Limb (tissue), 2 donors: ENCODE results near the gene RHOH.
"Not testable (repeated sequence)": the region's sequence is repeated elsewhere in the genome, so short reads cannot be mapped to it uniquely, and the experiment has no call there.

Experiments used
- DNase-seq, 2 donors: peaks; one replicate each; pipeline ENCODE4 v3.0.0-alpha.2; 2016; ENCODE audit errors: extremely low spot score in 2 of 2

The RHOH gene, protein sequence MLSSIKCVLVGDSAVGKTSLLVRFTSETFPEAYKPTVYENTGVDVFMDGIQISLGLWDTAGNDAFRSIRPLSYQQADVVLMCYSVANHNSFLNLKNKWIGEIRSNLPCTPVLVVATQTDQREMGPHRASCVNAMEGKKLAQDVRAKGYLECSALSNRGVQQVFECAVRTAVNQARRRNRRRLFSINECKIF

GRCh38 chr4:40196724-40197281 is at the start of gene RHOH:
Gene RHOH, plus strand, starts transcription at chr4:40197031. Its CDS starts 46,356 bp downstream, at chr4:40243387.
- no peak for DNase-seq

DNA sequence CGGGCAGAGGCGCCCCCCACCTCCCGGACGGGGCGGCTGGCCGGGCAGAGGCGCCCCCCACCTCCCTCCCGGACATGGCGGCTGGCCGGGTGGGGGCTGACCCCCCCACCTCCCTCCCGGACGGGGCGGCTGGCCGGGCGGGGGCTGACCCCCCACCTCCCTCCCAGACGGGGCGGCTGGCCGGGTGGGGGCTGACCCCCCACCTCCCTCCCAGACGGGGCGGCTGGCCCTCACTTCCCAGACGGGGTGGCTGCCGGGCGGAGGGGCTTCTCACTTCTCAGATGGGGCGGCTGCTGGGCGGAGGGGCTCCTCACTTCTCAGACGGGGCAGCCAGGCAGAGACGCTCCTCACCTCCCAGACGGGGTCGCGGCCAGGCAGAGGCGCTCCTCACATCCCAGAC is 49.3 kb upstream of the RHOH start:
- DNase-seq, result not testable (repeated sequence)

- peak; percentile 38 to 47 for DNase-seq
Observed at GRCh38 chr4:40149960-40150385, 46.9 kb upstream of the RHOH start.

- DNase-seq, result no peak
Observed at GRCh38 chr4:40150932-40151331, 45.9 kb upstream of the RHOH start.

DNA sequence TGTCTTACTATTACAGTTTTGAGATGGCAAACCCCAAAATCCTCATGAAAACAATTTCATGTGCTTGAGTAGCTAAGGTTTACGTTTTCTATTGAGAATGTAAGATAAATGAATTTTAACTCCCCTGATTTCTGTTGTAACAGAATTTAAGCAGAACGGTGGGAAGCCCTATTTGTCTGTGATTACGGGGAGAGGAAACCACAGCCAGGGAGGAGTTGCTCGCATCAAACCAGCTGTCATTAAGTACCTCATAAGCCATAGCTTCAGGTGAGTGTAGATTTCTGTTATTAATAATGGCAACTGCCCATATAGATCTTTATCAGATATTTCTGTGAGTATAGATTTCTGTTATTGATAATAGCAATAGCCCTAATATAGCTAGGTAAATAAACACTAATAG is 44.2 kb upstream of the RHOH start:
- no peak for DNase-seq

DNA sequence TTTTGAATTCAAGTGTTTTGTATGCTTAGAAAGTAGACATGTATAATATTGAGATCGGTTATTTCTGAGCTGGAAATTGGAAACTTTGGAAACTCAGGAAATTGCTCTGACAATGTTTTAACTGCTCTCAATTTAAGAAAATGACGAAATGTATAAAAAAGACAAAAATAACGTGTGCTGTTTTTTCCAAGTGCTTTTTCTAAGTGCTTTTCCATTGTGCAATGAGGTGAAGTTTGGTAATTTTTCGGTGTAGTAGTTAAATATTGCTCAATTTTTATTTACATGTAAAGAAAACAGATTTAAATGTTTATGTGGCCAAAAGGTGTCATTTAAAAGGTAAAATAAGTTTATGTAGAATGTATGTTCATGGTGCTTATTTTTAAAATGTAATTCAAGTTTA is 39.4 kb upstream of the RHOH start:
- no peak for DNase-seq

GRCh38 chr4:40160258-40160657 is 36.6 kb upstream of the RHOH start:
- no peak for DNase-seq

GRCh38 chr4:40164459-40164858 is 32.4 kb upstream of the RHOH start:
- no peak for DNase-seq

DNA sequence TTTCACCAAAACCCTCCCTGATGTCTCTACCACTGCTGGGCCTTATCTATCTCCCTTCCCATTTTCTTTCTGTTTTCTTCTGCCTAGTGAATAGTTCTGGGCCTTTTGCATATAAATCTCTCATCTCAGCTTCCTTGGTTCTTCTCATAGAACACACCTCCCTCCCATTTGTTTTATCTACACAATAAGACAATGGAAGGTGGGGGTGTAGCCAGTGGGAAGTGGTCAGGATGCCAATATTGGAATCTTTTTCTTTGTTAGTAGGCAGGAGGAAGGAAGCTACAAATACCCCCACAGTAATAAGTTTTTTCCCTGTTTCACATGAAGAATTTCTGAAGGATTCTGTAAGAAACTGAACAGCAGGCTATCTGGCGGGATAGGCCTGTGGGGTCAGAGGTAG is 30.9 kb upstream of the RHOH start:
- DNase-seq, result no peak

DNA sequence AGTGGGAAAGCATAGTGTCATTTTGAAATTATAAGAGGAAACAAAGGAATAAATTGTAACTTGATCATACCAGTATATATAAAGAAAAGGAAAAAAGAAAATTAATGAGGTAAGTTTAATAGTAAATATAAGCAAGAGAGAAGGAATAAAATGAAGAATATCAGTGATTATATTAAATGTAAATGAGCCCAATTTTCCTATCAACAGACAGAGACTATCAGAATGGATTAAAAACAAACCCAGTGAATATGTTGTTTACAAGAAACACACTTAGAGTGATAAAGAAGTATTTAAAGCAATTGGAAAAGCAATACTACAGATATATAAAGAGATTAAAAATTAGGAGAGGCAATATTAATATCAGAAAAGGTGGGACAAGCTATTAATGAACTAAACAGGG is 28.8 kb upstream of the RHOH start:
- no peak for DNase-seq

DNA sequence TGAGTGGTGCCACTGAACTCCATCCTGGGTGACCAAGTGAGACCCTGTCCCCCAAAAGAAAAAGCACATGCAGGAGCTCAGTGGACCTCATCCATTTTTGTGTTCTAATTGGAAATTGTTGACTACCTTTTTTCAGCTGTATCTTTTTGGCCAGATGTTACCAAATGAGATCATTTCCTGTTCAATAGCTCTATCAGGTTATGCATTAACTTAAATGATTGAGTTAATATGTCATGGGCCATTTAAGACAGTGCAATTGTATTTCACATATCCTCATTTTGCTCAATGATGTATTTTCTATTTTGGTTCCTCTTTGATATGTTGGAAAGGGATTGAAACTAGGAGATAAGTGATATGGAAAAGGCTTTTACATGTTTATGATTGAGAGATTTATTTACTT is 26.2 kb upstream of the RHOH start:
- no peak for DNase-seq

DNA sequence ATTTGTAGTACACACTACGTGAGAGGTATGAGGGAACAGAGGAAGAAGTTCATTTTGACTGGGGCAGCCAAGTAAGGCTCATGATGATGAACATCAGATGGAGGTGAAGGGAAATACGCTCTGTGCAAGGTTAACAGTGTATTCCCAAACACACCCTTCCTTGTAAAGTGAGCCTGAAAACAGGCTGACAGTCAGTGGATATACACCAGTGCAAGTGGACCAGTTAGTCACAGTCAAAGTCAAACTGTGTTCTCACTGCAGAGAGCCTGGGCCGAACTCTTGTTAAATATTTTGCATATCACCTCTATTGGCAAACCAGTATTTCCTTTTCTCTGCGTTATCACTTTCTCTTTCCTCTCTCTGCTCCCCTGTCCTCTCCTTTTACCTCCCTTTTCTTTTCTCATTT is 23.4 kb upstream of the RHOH start:
- DNase-seq, result no peak

- DNase-seq, result no peak
Observed at GRCh38 chr4:40176602-40177001, 20.2 kb upstream of the RHOH start.

DNA sequence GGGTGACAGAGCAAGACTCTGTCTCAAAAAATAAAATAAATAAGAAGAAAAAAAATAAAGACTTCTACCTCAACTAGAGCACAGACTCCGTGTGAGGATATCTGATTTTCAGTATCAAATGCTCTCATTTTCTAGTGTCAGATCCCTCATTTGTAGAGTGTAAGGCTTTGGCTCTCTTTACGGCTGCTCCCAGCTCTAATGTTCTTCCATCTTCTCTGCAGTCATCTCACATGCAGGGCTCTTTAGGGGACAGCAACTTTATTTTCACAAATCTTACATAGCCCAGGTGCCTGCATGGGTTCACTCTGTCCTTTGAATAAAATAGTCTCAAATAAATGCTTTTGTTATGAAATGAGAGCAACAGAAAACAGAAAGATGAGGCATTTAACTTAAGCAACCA is 19.2 kb upstream of the RHOH start:
- no peak for DNase-seq

DNA sequence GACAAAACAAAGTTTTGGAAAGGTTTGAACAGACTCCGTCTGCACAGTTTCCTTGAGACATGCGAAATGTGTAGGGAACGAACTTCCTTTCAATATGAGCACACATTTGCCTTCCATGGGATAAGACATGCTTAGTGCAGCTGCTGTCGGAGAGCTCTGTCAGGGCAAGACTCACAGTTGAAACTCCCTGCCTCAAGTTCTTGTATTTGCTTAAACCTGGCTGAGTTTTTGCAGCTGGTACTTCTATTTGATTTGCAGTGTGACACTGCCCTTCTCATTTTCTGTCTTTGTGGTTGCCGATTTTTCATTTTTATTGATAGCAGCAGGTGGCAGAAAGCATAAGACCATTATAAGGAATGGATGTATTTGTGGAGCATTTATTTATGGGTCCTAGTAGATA is 18.2 kb upstream of the RHOH start:
- peak in 1 of 2 donors; percentile 72 for DNase-seq

DNA sequence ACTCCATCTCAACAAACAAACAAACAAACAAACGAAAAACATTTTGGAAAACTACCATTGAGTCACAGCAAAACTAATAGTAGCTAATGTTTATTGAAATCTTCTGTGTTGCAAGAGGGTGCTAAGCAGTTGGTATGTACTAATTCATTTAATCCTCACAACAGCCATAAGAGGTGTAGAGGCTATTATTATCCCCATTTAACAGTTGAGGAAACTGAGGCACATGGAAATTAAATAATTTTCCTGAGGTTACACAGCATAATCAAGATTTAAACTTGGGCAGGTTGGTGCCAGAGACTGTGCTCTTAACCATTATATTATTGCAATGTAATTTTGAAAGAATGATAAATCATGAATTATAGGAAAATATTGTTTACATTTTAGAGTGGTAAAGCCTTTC is 17.5 kb upstream of the RHOH start:
- no peak for DNase-seq

DNA sequence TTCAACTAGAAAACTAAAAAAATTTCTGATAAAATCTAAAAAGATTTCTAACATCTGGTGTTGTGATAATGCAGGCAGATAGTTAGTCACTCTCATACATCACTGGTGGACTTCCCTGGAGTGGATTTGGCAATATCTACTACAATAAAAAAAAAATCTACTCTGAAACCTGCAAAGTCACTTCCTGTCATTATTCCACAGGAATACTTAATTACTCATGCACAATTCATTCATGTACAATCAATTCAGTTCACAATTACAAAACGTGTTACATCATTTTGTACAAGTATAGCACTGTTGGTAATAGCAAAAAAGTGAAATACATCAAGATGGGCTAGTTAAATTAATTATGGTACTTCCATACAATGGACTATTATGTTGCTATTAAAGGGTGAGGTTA is 16.5 kb upstream of the RHOH start:
- no peak for DNase-seq

DNA sequence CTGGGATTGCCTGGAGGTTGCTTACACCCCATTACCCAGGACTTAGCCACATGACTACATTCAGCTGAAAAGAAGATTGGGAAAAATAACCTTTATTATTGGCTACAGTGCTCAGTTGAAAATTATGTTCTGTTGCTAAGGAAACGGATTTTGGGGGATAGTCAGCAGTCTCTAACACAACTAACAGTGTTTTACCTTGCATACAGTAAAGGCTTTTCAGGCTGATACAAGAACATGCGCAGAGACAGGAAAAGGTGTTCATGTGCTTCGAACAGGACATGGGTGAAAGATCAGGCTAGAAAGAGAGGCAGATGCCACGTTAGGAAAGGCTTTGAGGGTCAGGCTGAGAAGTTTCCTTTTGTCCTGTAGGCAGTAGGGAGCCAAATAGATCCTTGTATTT is 14.8 kb upstream of the RHOH start:
- DNase-seq, result no peak

DNA sequence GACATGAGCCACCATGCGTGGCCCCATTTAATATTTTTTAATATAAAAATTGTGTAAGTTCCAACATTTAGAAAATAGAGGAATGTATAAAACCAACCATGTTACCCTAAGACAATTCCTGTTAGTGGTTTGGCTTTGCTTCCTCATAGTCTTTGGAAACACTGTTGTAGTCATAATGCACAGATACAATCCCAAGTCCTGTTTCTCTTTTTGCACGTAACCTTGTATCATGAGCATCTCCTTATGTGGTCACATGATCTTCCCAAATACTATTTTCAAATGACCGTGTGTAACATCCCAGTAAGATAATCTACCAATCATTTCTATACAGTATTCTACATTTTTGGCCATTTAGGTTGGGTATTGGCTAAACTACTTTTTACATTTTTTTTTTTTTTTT is 13.9 kb upstream of the RHOH start:
- no peak for DNase-seq

DNA sequence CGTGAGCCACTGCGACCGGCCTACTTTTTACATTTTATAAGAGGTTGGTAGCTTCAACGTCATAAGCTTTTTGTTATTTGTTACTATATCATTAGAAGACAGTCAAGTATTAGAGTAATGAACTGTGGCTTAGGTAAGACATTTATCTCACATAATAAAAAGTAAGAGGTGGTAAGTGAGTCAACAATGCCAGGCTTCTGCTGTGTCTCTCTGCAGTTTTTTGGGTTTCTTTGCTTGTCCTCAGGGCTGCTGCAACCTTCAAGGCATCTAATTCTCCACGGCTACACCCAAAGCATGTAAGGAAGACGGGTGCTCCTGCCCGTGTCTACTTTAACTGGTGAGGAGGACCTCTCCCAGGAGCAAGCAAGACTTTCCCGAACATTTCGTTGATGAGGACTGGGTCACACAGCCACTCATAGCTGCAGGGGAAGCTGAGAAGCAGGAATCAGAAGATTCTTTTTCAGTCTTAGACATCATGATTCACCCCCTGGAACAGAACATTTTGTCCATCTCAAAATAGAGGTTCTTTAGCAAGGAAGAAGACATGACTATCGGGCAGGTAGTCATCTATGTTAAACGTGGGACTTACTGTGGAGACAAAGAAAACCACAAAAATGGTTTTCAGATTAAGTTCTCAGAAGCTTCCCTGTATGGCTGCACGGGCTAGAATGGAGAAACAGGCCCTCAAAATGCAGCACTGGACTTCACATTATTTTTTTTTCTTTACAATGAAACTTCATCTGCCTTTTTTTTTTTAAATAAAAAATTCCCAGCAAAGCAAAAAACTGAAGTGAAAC is 13.0 kb upstream of the RHOH start:
- no peak for DNase-seq

GRCh38 chr4:40185830-40186664 is 10.8 kb upstream of the RHOH start:
- DNase-seq, result no peak

DNA sequence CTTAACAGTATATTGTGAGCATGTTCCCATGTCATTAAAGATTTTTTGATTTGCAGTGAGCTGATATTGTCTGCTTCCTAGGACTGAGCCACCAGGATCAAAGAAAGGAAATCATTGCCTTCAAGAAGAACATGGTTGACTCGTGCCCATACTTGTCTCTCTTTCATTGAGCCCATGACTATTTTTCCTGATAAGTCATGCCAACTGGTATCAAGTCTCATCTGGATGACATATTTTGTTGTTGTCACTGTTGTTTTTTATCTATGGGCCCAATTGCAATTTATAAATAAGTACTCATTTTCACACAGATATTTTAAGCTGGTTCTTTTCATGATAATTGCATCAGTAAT is 10.2 kb upstream of the RHOH start:
- DNase-seq, result no peak
